T1000 (cell line): ENCODE data around the gene TTC6.

Source experiments
- DNase-seq: peaks from one replicate; lab custom pipeline; 2025; ENCODE audit warnings: mixed read lengths; lab: John Stamatoyannopoulos, UW

TTC6 gene

GRCh38 chr14:37585971-37586796, 9.2 kb upstream of the TTC6 start:
- no peak for DNase-seq

- DNase-seq: no peak
Measured at GRCh38 chr14:37586797-37587130, 8.7 kb upstream of the TTC6 start.

- DNase-seq: no peak
Measured at GRCh38 chr14:37587131-37587803, 8.2 kb upstream of the TTC6 start.

GRCh38 chr14:37587881-37588666, 7.4 kb upstream of the TTC6 start:
- DNase-seq: no peak

DNA sequence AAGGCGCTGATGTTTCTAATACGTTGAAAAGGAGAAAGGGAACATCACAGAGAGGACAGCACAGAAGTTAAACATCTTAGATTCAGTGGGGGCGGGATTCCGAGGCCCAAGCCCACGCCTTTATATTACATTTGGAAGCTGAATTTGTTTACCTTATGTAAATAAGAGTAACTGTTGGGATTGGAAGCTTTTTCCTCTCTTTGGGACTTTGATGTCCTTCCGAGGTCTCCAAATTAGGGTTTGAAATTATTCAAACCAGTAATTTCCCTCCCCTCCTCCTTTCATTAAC, 6.8 kb upstream of the TTC6 start:
- DNase-seq: no peak

GRCh38 chr14:37588956-37589714, 6.3 kb upstream of the TTC6 start:
- DNase-seq: no peak

- DNase-seq: no peak
Measured at GRCh38 chr14:37589715-37590427, 5.6 kb upstream of the TTC6 start.

DNA sequence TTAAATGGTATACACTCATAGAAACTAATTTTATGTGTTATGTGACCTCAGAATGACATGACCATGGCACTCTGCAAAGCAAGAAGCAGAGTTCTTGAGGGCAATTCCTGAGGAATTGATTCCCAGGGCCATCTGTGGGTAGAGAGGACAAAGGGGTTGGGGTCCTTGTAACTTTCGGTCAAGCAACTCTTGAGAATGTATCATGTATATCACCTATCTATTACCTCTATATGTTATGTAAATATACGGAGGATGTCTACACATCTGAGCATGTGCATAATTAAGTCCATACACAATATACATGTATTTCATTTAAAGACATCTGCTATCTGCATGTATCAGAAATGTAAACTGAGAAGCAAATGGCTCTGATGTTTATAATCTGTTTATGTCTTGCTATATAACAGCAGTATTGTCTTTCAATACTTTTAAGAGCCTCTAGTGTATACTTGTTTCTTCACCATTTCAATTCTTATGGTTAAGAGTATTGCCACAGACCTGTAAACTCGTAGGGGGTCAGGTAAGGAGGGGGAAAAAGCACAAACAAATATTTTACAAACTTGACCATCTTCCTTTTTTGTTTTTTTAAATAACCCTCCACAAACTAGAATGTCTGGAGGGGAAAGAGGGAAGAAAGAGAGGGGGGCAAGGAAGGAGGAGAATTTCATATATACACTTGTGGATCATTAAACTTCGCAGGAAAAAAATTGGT, 4.8 kb upstream of the TTC6 start:
- no peak for DNase-seq

- no peak for DNase-seq
Measured at GRCh38 chr14:37591311-37591940, 4.0 kb upstream of the TTC6 start.

- DNase-seq: no peak
Measured at GRCh38 chr14:37591941-37592481, 3.4 kb upstream of the TTC6 start.

DNA sequence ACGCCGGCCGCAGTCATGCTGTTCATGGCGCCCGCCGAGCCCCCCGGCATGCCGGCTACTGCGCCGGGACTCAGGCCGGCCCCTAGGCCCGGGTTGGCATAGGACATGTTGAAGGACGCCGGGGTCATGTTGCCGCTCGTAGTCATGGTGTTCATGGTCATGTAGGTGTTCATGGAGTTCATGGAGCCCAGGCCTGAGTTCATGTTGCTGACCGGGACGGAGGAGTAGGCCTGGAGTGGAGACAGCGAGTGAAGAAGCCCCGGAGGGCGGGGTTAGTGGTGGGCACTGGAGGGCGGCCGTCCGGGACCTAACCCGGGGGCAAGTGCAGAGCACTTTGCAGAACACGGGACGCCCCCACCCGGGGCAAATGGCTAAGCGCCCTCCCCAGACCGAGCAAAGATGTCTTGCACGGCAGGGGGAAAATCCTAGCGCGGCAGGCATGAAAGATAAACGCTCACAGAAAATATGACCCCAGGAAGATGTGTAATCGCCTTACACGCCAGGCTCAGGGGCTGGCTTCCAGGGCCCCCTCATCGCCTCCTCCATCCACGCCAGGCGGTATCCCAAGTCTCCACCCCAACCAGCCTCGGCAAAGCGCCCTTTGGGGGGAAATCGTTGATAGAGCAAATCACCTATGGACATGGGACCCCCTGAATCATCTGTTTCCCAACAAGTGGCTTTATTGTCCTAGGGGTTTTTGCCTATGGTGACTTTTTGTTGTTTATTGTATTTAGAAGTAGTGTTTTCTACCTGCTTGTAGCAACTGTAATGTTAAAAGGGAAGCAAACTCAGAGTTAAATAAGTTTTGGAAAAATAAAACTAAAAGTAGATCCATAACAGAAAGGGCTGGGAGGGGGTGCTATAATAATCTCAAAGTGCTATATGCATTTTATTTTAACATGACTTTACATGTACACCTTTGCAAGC, 2.7 kb upstream of the TTC6 start:
- no peak for DNase-seq

DNA sequence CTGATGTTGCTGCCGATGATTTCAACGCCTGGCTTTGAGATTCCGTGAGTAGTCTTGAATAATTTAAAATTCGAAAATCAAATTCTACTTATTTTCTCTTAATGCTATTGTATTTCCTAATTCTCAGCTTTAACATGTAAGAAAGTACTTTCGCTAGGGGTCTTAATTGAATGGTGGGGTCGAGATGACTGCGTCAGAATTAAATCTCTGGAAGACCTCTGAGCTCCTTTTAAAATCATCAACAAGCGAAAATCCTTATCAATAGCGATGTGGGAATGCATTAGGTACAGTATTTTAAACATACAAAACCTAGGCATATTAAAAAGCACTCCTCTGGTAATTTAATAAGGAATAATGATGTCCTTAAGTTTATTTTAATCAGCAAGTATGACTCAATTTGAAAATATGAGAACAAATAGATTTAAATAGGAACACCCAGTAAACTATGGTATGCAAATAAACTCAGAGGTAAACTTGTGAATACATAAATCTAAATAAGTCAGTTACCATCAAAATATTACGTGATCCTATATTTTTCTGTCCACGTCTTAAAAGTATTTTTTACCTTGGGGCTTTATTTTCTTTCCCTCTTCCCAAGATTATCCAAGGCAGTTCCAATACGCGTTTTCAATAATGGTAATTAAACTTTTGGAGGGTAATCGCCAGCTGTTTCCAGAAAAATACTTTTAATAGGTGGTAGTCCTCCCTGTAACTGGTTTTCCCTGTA, 1.8 kb upstream of the TTC6 start:
- DNase-seq: no peak

DNA sequence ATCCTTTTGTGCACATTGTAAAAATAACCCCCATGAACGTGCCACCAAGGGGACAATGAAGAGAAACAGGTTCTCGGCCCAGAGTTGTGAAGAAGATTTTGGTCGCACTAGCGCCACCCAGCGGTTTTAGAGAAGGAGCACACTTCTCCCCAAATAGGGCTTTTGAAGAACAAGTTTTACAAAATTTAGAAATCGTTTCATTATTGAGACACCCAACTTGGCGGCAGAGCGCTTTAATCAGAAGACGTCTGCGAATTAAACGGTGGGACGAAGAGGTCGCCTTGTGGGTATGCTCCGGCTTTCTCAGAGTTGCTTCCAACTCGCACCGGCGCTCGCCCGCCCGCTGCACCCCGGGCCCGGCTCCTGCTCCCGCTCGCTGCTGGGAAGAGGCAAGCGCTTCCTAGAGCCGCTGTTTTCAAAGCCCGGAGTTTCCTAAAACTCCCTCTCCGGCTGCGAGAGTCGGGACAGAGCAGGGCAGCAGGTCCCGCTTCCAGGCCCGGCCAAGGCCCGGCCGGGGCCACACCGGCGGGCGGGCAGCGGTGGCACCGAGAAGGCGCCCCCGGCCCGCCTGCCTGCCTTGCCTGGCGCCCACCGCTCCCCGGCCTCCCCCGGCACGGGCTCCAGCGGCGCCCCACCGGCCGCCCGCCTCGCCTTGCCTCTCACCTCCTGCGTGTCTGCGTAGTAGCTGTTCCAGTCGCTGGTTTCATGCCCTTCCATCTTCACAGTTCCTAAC, 1.0 kb upstream of the TTC6 start:
- DNase-seq: peak; percentile 69

DNA sequence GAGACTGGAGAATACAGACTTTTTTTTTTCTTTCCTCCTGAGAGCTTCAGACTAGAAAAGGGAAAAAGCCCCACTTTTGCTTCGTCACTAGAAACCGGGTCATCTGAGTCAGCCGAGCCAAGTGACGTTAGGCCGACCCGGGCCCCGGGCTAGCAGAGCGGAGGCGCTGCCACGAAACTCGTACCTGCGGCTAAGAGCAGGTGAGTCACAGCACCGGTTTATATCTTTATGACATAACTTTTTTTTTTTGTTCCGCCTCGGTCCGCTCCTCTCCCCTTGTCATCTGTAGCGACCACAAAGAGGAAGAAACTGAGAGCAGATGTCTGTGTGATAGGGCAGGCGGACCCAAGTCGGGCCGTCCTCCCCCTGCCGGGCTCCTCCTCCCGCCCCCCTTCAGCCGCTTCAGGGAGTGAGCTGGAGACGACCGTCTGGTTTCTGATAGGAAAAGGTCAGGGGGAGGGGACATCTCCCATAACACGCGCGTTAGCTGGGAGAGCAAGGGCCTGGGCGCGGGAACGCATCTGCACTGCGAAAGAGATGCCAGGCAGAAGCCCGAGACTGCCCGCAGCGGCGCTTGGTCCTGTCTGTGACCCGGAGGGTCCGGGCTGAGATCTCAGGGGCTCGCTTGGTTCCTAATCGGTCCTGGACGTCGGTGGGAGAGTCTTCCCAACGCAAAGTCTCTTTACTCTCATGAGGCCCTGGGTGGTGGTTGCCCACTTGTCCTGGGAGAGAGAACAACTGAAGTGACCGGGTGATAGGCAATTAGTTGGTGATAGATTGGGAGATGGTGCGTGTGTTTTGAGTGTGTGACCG, 586 bp downstream of the TTC6 start:
- peak; percentile 29 for DNase-seq

DNA sequence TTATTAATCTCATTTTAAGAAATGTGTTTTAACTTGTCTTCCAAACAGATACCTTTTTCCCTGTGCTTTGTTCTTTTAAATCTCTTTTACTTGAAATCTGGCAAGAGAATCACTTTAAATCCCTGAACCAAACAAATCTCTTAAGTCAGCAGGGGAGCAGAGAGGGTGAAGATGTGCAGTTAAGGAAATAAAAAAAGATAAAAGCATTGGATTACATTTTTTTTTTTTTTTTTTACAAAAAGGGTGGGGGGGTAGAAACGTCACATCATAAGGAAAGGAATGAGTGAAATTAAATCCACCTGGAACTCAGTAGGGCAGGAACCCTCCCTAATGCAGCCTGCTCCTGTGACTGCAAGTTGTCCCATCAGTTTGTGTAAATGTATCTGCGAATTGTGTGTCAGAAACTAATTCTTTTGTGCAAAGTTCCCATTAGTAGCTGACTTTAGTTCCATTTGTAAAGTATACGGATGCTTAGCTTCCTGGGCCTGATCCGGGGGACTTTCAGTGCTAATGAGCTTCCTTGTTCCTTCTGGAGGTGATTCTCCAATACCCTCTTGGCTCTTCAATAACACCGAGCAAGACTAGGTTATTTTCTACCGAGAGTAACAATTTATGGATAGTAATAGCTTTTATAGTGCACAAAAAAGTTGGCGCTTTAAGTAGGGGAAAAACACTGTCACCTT, 1.5 kb downstream of the TTC6 start:
- no peak for DNase-seq

DNA sequence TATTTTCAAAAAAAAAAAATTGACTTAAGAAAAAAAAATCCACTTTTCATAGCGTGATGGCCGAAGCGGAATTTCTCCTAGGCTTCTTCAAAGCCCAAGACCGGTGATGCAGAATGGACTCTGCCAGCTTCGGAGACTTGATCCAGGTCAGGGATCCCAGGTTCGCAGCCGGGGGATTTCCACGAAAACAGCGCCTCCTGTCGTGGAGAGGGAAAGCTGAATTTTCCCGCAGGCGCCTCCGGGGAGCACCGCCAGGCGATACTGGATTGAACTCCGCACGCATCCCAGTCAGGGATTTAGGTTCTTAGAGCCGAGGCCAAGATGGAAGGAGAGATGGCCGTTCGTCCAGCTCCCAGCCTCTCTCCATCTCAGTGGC, 2.1 kb downstream of the TTC6 start:
- DNase-seq: no peak
